Parathyroid adenoma (tissue), 2 donors: Measurements from ENCODE around the gene KRTAP12-2.
"Not testable (repeated sequence)": the region's sequence is repeated elsewhere in the genome, so short reads cannot be mapped to it uniquely, and the experiment has no call there.

Experiments
- H2AFZ ChIP-seq: fragments of 300-600 bp; sonication (generic); one replicate; pipeline ENCODE4 v1.7.0; 2017; ENCODE audit warnings: antibody characterized with exemption, mild to moderate bottlenecking
- H3K27ac ChIP-seq: fragments of 300-600 bp; sonication (generic); one replicate; pipeline ENCODE4 v1.7.0; 2017
- H3K27me3 ChIP-seq: fragments of 300-600 bp; sonication (generic); one replicate; pipeline ENCODE4 v1.7.0; 2017; ENCODE audit warnings: low read length; ENCODE audit not compliant: control insufficient read depth, insufficient read depth
- H3K36me3 ChIP-seq: fragments of 300-600 bp; sonication (generic); one replicate; pipeline ENCODE4 v1.7.0; 2017; ENCODE audit warnings: low read length; ENCODE audit not compliant: control insufficient read depth, insufficient read depth
- H3K4me1 ChIP-seq: fragments of 300-600 bp; sonication (generic); one replicate; pipeline ENCODE4 v1.7.0; 2017; ENCODE audit warnings: control low read depth
- H3K4me2 ChIP-seq: fragments of 300-600 bp; sonication (generic); one replicate; pipeline ENCODE4 v1.7.0; 2017; ENCODE audit warnings: low read length
- H3K4me3 ChIP-seq: fragments of 300-600 bp; sonication (generic); one replicate; pipeline ENCODE4 v1.7.0; 2017; ENCODE audit warnings: low read depth, low read length
- H3K79me2 ChIP-seq: fragments of 300-600 bp; sonication (generic); one replicate; pipeline ENCODE4 v1.7.0; 2017; ENCODE audit warnings: control low read depth
- H3K9ac ChIP-seq: fragments of 300-600 bp; sonication (generic); one replicate; pipeline ENCODE4 v1.7.0; 2017; ENCODE audit warnings: mild to moderate bottlenecking
- H3K9me3 ChIP-seq: fragments of 300-600 bp; sonication (generic); one replicate; pipeline ENCODE4 v1.7.0; 2017; ENCODE audit warnings: low read length; ENCODE audit not compliant: control insufficient read depth
- TF ChIP-seq, protein P1 (sequence below): fragments of 300-600 bp; sonication (generic); IDR thresholded peaks from one replicate; pipeline ENCODE4 v1.7.0; 2017; ENCODE audit warnings: antibody characterized with exemption, mild to moderate bottlenecking
- donor health status: primary hyperparathyroidism.

Gene KRTAP12-2

DNA sequence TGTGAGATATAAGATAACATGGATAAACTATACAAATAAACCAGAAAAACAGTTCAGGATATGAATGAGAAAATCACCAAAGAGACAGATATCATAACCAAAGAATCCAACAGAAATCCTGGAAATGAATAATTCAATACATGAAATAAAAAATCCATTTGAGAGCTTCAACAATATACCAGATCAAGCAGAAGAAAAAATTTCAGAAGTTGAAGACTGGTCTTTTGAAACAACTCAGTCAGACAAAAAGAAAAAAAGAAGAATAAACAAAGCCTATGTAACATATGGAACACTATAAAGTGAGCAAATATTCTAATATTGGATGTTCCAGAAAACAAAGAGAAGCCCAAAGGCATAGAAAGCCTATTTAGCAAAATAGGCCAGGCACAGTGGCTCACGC is 5.2 kb upstream of the KRTAP12-2 start:
- no peaks in the 10 kb centered on the region for H3K4me1 ChIP-seq
- H3K9me3 ChIP-seq: no peaks in the 10 kb centered on the region
- H3K4me3 ChIP-seq: no peak overlapping the region
- H3K9ac ChIP-seq: no peak overlapping the region
- H3K79me2 ChIP-seq: no peaks in the 10 kb centered on the region
- TF ChIP-seq, protein P1, sequence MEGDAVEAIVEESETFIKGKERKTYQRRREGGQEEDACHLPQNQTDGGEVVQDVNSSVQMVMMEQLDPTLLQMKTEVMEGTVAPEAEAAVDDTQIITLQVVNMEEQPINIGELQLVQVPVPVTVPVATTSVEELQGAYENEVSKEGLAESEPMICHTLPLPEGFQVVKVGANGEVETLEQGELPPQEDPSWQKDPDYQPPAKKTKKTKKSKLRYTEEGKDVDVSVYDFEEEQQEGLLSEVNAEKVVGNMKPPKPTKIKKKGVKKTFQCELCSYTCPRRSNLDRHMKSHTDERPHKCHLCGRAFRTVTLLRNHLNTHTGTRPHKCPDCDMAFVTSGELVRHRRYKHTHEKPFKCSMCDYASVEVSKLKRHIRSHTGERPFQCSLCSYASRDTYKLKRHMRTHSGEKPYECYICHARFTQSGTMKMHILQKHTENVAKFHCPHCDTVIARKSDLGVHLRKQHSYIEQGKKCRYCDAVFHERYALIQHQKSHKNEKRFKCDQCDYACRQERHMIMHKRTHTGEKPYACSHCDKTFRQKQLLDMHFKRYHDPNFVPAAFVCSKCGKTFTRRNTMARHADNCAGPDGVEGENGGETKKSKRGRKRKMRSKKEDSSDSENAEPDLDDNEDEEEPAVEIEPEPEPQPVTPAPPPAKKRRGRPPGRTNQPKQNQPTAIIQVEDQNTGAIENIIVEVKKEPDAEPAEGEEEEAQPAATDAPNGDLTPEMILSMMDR: no peak
- H3K27ac ChIP-seq: no peak overlapping the region
- no peak overlapping the region for H3K4me2 ChIP-seq
- H3K36me3 ChIP-seq: no peaks in the 10 kb centered on the region
- H3K27me3 ChIP-seq: no peaks in the 10 kb centered on the region
- H2AFZ ChIP-seq: no peak overlapping the region

DNA sequence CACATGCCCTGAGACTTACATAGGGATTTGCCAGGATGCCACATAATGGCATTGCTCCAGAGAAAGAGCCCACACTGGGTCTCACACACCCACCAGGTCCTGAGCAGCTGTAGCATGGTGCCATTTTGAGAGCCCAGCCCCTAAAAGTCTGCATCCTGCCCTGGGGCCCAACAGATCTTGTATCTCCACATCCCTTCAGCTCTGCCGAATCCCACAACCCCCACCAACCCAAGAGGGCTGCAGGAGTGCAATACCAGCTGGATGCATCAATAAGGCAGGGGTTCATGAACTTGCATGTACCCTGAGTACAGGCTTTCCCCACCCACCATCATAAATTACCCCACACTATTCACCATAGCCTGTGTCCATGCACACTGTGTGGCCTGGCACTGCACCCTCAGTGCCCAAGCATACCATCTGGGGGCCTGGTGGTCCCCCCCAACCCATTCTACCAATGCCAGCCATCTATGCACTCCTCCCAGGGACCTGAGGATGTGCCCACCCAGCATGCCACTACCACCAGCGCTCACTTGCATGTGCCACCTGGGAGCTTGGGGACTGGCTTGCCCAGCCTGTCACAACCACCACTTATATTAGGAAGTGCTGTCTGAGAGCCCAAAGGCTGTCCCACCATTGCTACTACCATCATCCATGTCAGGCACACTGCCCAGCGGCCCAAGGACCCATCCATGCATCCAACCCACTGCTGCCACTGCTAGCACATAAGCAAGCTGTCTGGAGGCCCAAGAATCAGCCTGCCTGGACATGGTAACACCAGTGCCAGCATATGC is 4.1 kb upstream of the KRTAP12-2 start:
- no peaks in the 10 kb centered on the region for H3K9me3 ChIP-seq
- H3K36me3 ChIP-seq: no peaks in the 10 kb centered on the region
- H3K27ac ChIP-seq: no peak overlapping the region
- no peak overlapping the region for H3K9ac ChIP-seq
- H3K4me2 ChIP-seq: no peak overlapping the region
- no peaks in the 10 kb centered on the region for H3K27me3 ChIP-seq
- no peaks in the 10 kb centered on the region for H3K4me1 ChIP-seq
- no peak overlapping the region for H3K4me3 ChIP-seq
- TF ChIP-seq, protein P1: no peak
- H3K79me2 ChIP-seq: no peaks in the 10 kb centered on the region
- no peak overlapping the region for H2AFZ ChIP-seq

DNA sequence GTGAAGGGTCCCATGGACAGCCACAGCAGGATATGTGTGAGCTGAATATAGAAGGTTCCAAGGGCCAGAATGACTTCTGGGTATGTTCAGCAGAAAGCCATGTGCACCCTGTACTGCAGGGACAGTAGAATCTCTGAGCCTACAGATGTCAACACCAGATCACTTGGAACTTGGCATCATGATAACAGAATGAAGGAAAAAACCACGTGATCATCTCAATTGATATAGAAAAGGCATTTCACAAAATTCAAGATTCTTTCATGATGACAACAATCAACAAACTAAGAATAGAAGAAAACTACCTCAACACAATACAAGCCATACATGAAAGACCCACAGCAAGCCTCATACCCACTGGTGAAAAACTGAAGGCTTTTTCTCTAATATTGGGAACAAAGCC is 885 bp upstream of the KRTAP12-2 start:
- Histone ChIP-seq H3K79me2 (no peaks in the 10 kb centered on the region), H3K4me2 (no peak overlapping the region), H3K9me3 (no peaks in the 10 kb centered on the region), H3K36me3 (no peaks in the 10 kb centered on the region), H3K27ac (no peak overlapping the region), H3K27me3 (no peaks in the 10 kb centered on the region), H3K4me1 (no peaks in the 10 kb centered on the region), H2AFZ (no peak overlapping the region), H3K9ac (no peak overlapping the region), H3K4me3 (no peak overlapping the region)
- TF ChIP-seq, protein P1: no peak

DNA sequence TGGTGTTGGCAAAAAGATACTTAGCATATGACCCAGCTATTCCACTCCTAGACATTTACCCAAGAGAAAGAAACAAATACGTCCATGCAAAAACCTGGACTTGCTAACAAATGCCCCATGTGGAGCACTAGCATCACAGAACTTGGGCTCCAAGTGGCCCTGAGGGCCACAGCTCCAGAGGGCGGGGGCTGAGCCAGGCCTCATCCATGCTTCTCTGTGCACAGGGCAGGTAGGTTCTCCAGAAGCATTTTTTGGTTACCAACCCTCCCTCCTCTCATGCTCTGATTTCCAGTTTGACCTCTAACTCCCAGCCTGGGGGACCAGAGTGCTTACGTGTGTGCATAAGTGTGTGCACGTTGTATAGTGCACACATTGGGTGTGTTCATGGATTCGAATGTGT is 2.0 kb downstream of the KRTAP12-2 start:
- Histone ChIP-seq H3K9ac (no peak overlapping the region), H3K79me2 (no peaks in the 10 kb centered on the region), H3K4me3 (no peak overlapping the region), H2AFZ (no peak overlapping the region), H3K4me2 (no peak overlapping the region), H3K36me3 (no peaks in the 10 kb centered on the region), H3K4me1 (no peaks in the 10 kb centered on the region), H3K9me3 (no peaks in the 10 kb centered on the region), H3K27ac (no peak overlapping the region), H3K27me3 (no peaks in the 10 kb centered on the region)
- TF ChIP-seq, protein P1: no peak

DNA sequence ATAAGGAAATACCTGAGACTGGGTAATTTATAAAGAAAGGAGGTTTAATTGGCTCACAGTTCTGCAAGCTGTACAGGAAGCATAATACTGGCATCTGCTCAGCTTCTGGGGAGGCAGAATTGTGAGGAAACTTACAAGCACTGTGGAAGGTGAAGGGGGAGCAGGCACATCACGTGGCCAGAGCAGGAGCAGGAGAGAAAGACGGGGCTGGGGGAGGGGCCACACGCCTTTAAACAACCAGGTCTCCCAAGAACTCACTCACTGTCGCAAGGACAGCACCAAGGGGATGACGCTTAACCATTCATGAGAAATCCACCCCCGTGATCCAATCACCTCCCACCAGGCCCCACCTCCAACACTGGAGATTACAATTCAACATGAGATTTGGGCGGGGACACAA is 5.2 kb downstream of the KRTAP12-2 start:
- not testable (repeated sequence) for H3K79me2 ChIP-seq, H2AFZ ChIP-seq, H3K27ac ChIP-seq, H3K9ac ChIP-seq, H3K9me3 ChIP-seq, H3K36me3 ChIP-seq, H3K4me1 ChIP-seq, H3K4me3 ChIP-seq, H3K27me3 ChIP-seq, H3K4me2 ChIP-seq
